Lower leg skin (tissue), 4 donors: ENCODE results near the gene TUBD1. TPM values are rescaled to one million over a fixed set of nuclear protein-coding genes. Genes with fewer than 3 reads are reported as not detected.
"Not testable (repeated sequence)": the region's sequence is repeated elsewhere in the genome, so short reads cannot be mapped to it uniquely, and the experiment has no call there.

Experiments used
- DNase-seq, 2 donors: peaks; one replicate each; pipeline ENCODE4 v3.0.0-alpha.2; 2019; ENCODE audit warnings: low spot score in 2 of 2
- H3K4me3 ChIP-seq: fragments of 200-600 bp; sonication (generic); 2 replicates; pipeline ENCODE4 v1.5.1; 2017; ENCODE audit warnings: mild to moderate bottlenecking, low read depth; ENCODE audit not compliant: poor library complexity, severe bottlenecking
- CTCF ChIP-seq, 3 donors: fragments of 450-650 bp; IDR thresholded peaks; one replicate each; pipeline ENCODE4 v1.5.1; 2016; ENCODE audit warnings: antibody characterized with exemption in 3 of 3, mild to moderate bottlenecking in 3 of 3, moderate library complexity in 2 of 3
- POLR2A ChIP-seq, 2 donors: fragments of 450-650 bp; IDR thresholded peaks; one replicate each; pipeline ENCODE4 v1.6.1; 2016 to 2017; ENCODE audit warnings: antibody characterized with exemption in 2 of 2, mild to moderate bottlenecking in 1 of 2, moderate library complexity in 1 of 2
- whole genome bisulfite sequencing, 2 donors: methylation state at CpG; one replicate each; pipeline ENCODE4 v1.1.5; 2018; 5-methylcytosine and 5-hydroxymethylcytosine counted together
- intact Hi-C: fragments of 100-400 bp; cut with DNase I; formaldehyde crosslinking; loops from one replicate; pipeline ENCODE4 v1.15.0; 2023; ENCODE audit warnings: low total_unique reads
- total RNA-seq, 4 donors: library from RNA; depleted of rRNA; stranded (reverse); fragments of >200 nt; gene quantifications; one replicate each; pipeline ENCODE4 v1.1.0, GENCODE V29; 2016

The TUBD1 gene
- 10 to 100 TPM in 2 of 4 donors, 1 to 10 TPM in 2; 8.2 to 22.5 (median 13.2) TPM for total RNA-seq

- H3K4me3 ChIP-seq, result peak within 1 kb of the TSS; percentile 98
- peak; percentile 98 to 99 for DNase-seq
- intact Hi-C loops, result no loop called here
- TF ChIP-seq POLR2A (IDR thresholded peaks at IDR 0.05) (peak in 1 of 2 donors; percentile 89), CTCF (IDR thresholded peaks at IDR 0.05) (no peak)
- 0 to 1% methylated on average over 35 to 60 of the region's 61 CpGs for WGBS, 2 donors
These were observed at the start of gene TUBD1, which contains the start of gene RPS6KB1 for GRCh38 chr17:59892924-59893675. Gene TUBD1, minus strand, starts transcription at chr17:59892943. Its CDS starts 1,941 bp downstream, at chr17:59891002. Gene RPS6KB1, plus strand, starts transcription at chr17:59893121. Its CDS starts 64 bp downstream, at chr17:59893185.

- H3K4me3 ChIP-seq, result no peak overlapping the region
- 88 to 89% methylated on average over 1 of the region's 1 CpG for WGBS, 2 donors
- no peak for DNase-seq
- intact Hi-C loops, result no loop called here
- TF ChIP-seq CTCF (IDR thresholded peaks at IDR 0.05) (no peak), POLR2A (IDR thresholded peaks at IDR 0.05) (no peak)
These were observed 48.4 kb upstream of the TUBD1 start for GRCh38 chr17:59941131-59941530.

- WGBS, 2 donors, result 49 to 63% methylated on average over 3 of the region's 3 CpGs
- H3K4me3 ChIP-seq, DNase-seq, intact Hi-C loops: not testable (repeated sequence)
These were observed 48.0 kb upstream of the TUBD1 start for GRCh38 chr17:59940697-59941096.

GRCh38 chr17:59933317-59933716, 40.6 kb upstream of the TUBD1 start:
- DNase-seq, H3K4me3 ChIP-seq, intact Hi-C loops: not testable (repeated sequence)
- WGBS, 2 donors, result 96 to 100% methylated on average over 1 of the region's 1 CpG

DNA sequence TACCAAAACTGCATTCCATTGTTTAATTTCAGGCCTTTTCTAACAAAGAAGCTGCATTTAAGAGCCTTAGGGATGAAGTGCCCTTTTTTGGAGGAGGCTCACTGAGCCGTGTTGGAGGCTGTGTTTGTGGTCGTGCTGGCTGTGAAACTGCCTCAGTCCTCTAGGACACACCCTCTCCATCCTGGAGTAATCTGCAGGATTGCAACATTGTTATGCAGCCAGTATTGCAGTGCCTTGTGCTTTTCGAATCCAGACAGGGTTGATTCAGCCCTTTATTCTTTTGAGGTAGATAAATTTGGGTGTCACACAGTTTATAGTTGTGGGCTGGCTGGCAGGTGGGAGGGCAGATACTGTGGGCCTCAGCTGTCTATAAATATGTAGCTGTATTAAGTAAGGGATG, 38.0 kb upstream of the TUBD1 start:
- H3K4me3 ChIP-seq, intact Hi-C loops: not testable (repeated sequence)
- WGBS, 2 donors, result 19 to 33% methylated on average over 3 of the region's 3 CpGs
- peak in 1 of 2 donors; percentile 45 for DNase-seq

DNA sequence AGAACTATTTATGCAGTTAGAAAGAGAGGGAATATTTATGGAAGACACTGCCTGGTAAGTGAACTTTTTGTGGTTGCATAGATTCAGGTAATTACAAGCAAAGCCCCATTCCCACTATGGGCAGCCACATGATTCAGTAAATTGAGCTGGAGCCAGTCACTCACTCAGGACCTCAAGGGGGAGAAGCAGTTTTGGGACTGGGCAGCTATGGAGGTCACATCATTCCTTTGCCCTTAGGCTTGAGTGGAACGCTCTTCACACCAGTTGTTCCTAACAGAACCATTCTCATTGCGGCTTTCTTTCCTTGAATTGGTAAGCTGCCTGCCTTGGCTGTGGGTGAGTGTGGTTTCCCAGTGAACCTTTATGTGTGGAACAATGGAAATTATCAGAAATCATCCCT, 37.4 kb upstream of the TUBD1 start:
- H3K4me3 ChIP-seq, intact Hi-C loops, DNase-seq: not testable (repeated sequence)
- WGBS, 2 donors, result 98 to 100% methylated on average over 2 of the region's 2 CpGs

DNA sequence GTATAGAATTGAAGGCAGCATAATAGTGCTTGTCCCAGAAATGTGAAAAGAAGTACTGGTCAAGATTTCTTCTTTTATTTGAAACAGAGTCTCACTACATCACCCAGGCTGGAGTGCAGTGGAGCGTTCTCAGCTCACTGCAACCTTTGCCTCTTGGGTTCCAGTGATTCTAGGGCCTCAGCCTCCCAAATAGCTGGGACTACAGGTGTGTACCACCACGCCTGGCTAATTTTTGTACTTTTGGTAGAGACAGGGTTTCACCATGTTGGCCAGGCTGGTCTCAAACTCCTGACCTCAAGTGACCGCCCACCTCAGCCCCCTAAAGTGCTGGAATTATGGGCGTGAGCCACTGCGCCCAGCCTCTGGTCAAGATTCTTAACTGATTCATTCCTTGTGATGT, 27.9 kb upstream of the TUBD1 start:
- intact Hi-C loops, DNase-seq, H3K4me3 ChIP-seq: not testable (repeated sequence)
- WGBS, 2 donors, result 94 to 99% methylated on average over 5 of the region's 5 CpGs

DNA sequence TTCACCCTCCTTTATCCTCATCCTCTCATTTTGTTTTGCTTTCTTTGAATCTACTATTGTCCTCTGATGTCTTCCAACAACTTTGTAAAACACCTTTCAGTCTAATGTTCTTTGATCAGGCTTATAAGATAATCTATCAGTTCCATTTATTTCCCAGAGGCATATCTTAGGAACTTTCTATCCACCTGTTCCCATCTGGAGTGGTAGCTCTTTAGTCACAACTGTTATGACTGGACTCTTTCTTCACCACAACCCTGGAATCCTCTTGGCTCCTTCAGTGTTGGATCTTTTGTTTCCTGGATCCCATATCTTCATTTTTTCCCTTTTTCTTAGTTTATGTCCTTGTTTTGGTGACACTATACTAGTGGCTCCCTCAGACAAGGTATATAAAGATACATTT, 23.7 kb upstream of the TUBD1 start:
- TF ChIP-seq POLR2A (IDR thresholded peaks at IDR 0.05), result no peak
- no peak for DNase-seq
- intact Hi-C loops, result no loop called here
- no peak overlapping the region for H3K4me3 ChIP-seq

GRCh38 chr17:59914274-59914854, 21.6 kb upstream of the TUBD1 start:
- intact Hi-C loops, result no loop called here
- TF ChIP-seq POLR2A (IDR thresholded peaks at IDR 0.05) (no peak), CTCF (IDR thresholded peaks at IDR 0.05) (no peak)
- DNase-seq, result no peak
- 83 to 87% methylated on average over 1 of the region's 1 CpG for WGBS, 2 donors
- no peak overlapping the region for H3K4me3 ChIP-seq
